Suppressor macrophage treated with lipopolysaccharide for 1 hour (primary cell): ENCODE measurements around the gene TMEM219.
A peak's percentile ranks its signal among the peaks of the same experiment; 100 is the strongest.
"Not testable (repeated sequence)": the region's sequence is repeated elsewhere in the genome, so short reads cannot be mapped to it uniquely, and the experiment has no call there.

Source experiments
- DNase-seq, 3 donors: peaks; one replicate each; pipeline ENCODE4 v3.0.0-alpha.2; 2020 to 2022

Gene TMEM219

DNA sequence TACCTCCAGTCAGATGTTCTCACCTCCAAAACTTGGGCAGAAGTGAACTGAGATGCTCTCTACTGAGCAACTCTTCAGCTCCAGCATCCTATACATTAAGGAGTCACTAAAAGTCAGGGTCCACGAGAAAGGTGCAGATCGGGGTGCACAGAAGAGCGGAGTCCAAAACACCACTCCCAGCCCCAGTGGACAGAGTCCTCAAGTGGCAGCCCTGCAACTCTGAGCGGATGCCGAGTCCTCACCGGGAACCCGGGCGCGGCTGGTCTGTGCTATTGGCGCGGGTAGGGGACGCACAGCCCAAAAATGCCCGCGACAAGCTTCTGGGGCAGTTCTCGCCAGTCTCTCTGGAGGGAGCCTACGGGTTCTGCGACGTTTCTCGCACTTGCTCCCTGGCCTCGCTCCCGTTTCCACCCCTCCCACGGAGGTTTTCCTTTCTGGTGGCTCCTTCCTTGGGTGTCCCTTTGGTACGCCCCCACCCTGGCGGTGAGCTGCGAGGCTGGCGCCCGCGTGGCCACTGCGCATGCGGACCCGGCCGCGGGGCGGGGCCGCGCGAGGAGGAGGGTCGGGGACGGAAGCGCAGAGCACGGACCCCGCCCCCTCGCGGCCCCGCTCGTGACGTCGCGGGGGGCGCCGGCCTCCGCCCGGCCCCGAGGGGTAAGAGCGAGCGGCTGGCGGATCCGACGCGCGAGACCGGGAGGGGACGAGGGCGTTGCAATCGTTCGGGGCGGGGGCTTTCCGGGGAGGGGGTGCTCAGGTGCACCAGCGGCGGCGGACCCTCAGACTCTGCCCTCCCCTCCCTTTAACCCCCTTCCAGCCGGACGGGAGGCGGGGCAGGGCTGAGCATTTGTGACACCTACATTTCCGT is at the start of gene TMEM219:
Gene TMEM219, plus strand, starts transcription at position 601 of the 865 bp plus-strand sequence. CDS start 1,065 bp downstream, outside the sequence.
- DNase-seq, result peak; percentile 96 to 99 (median 98)

DNA sequence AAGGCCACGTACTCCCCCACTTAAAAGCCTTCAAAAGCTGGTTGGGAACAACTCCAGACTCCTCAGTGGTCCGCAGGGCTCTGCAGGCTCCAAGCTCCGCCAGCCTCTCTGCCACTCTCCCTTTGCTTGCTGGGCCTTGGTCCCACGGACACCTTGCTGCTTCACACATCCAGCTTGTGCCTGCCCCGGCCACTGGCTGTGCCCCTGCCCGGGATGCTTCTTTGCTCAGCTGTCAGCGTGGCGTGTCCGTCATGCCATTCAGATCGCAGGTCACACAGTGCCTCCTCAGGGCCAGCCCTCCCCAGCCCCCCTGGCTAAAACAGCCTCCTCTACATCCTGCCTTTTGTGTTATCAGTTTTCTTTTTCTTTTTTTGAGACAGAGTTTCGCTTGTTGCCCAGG is 49.8 kb upstream of the TMEM219 start:
- DNase-seq, result no peak

DNA sequence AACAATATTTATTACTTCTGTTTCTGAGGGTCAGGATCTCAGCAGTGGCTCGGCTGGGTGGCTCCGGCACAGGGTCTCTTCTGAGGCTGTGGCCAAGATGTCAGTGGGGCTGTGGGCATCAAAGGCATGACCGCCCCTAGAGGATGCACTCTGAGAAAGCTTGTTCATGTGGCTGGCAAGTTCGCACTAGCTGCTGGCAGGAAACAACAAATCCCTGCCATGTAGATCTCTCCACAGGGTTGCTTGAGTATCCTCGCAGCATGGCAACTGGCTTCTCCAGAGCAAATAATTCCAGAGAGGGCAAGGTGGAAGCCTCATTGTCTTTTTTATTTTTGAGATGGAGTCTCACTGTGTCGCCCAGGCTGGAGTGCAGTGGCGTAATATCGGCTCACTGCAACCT is 48.4 kb upstream of the TMEM219 start:
- no peak for DNase-seq

DNA sequence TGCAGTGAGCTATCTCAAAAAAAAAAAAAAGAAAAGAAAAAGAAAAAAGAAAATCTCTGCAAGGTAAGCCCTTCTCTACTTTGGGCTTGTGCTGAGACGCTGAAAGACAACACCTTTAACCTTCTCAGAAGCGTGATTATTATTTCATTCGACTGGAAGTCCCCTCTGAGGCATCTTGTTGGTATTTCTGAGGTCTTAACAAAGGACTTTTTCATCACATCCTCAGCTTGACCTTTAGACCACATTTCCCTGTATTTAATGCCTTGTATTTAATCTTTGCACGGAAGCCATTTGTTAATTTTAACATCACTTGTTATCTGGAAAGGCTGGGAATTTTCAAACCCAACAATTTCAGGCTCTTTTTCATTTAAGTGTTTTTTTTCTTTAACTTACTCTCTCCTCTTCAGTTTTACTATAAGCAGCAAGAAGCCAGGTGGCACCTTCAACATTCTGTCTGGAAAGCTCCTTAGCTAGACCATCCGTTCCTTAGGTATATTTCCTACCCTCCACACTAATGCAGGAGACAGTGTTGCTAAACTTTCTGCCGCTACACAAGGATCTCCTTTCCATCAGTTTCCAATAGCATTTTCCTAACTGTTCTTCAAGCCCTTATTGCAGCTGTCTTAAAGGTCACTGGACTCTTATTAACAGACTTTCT is 46.2 kb upstream of the TMEM219 start:
- no peak for DNase-seq

GRCh38 chr16:29916979-29917378 is 44.9 kb upstream of the TMEM219 start:
- peak in 1 of 3 donors; percentile 9 for DNase-seq

DNA sequence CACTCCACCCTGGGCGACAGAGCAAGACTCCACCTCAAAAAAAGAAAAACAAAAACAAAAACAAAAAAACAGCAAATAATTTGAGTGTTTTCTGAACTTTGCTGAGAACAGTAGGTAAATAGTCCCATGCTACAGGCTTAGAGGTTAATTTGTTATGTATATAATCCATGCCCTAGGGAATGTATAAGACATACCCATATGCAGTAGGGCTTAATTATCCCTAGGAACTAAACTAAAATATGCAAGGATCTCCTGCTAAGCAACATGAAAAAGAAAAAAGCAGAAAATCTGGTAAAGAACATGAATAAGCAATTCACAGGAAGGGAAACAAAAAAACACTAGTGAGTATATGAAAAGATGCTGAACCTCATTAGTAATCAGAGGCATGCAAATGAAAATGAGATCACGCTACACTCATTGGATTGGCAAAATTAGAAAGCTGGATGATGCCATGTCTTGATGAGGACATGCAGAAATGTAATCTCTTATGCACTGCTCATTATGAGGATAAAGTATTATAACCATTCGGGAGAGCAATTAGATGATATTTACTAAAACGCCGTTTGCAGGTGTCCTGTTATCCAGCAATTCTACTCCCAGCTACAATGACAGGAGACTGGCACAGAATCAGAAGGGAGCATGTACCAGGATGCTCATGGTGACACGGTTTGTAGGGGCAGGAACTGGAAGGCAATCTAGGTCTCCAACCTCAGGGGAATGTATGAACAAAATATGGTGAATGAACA is 41.4 kb upstream of the TMEM219 start:
- no peak for DNase-seq

GRCh38 chr16:29921034-29921385 is 40.9 kb upstream of the TMEM219 start:
- DNase-seq, result no peak

- DNase-seq, result no peak
These were observed 39.6 kb upstream of the TMEM219 start for GRCh38 chr16:29922326-29922725.

GRCh38 chr16:29922986-29923501 is 38.8 kb upstream of the TMEM219 start:
- DNase-seq, result no peak

- DNase-seq, result peak in 2 of 3 donors; percentile 17 to 23
These were observed 36.6 kb upstream of the TMEM219 start for GRCh38 chr16:29925105-29925756.

DNA sequence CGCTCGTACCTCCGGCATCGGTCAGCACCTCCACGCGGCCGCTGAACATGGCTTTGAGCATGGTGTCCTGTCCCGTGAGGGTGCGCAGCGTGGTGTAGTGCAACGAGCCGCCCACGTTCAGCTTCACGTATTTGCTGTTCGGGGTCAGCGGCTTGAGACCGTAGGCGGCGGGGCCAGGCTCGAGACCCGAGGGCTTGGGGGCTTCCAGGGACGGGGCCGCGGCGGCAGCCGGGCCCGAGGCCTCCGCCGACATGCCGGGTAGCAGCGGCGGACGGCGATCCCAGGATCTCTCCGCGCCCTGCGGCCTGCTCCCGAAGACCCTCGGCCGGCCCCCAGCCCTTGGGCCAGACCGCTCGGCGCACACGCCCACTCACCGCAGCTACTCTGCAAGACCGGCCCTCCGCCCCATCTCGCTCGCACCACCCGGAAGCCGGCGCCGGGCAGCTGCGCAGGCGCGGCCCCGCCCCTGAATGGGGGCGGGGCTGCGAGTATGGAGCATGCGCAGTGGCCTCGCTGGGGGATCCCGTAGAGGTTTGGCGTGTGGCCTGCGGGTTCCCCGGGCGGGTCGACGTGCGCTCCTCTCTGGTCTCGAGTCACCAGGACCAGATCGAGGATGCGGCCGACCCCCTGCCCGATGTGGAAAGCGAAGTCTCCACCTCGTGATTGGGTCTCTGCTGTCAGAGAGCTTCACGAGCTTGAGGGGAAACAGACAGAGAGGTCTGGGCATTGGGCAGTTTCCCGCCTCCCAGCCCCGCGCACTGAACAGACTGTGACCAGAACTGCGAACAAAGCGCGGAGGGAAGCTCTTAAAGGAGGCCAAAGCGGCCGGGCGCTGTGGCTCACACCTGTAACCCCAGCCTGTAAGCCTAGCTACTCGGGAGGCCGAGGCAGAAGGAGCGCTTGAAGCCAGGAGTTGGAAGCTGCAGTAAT is 35.8 kb upstream of the TMEM219 start, which contains the start of gene KCTD13:
Gene KCTD13, minus strand, starts transcription at position 446 of the 930 bp plus-strand sequence. Its CDS starts 193 bp downstream, at position 253.
- peak; percentile 92 to 96 (median 94) for DNase-seq

DNA sequence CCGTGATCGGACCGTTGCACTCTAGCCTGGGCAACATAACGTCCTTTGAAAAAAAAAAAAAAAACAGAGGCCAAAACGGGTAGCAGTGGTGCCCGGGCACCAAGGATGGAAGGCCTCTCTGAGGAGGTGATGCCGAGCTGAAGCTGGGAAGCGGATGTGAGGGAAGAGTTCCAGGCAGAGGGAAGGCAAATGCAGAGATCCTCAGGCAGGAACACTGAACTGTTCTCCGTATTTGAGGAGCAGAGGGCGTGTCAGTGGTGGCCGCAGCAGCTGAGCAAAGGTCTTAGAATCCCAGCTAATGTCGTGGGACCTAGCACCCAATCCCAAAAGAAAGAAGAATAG is 35.2 kb upstream of the TMEM219 start:
- peak in 1 of 3 donors; percentile 20 for DNase-seq

- no peak for DNase-seq
These were observed 34.6 kb upstream of the TMEM219 start for GRCh38 chr16:29927070-29927905.

- DNase-seq, result not testable (repeated sequence)
These were observed 30.1 kb upstream of the TMEM219 start for GRCh38 chr16:29931750-29932149.

- DNase-seq, result no peak
These were observed 21.2 kb upstream of the TMEM219 start for GRCh38 chr16:29940656-29941055.

DNA sequence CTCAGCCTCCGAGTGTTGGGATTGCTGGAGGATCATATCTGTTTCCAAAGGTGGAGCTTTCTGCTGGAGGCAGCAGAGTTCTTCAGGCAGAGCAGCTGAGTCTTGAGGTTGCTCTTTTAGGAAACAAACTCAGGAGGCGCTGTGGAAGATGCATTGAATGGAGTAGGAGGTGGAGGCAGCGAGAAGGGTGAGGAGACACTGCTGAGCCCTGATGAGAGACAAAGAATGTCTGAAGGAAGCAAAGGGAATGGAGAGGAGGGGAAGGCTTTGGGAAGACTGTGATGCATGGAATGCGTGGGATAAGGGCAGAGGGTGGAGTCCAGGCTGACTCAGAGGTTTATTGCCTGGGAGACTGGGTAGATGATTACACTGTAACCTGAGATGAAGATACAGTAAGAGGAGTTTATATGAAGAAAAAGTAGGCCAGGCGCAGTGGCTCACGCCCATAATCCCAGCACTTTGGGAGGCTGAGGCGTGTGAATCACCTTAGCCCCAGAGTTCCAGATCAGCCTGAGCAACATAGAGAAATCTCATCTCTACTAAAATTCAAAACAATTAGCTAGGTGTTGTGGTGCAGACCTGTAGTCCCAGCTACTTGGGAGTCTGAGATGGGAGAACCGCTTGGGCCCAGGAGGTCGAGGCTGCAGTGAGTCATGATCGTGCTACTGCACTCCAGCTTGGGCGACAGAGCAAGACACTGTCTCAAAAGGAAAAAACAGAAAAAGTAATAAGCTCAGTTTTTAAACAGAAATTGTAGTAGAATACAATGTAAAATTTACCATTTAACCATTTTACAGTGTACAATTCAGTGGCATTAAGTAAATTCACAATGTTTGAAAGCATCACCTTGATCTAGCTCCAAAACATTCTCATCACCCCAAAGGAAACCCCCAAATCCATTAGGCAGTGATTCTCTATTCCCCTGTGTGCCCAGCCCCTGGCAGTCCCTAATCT is 17.8 kb upstream of the TMEM219 start:
- DNase-seq, result no peak

- no peak for DNase-seq
These were observed 14.0 kb upstream of the TMEM219 start for GRCh38 chr16:29947897-29948296.

GRCh38 chr16:29950806-29951461 is 10.9 kb upstream of the TMEM219 start:
- no peak for DNase-seq
